Glutamatergic neuron (in vitro differentiated cells): ENCODE measurements around the gene OPRM1. TPM values are rescaled to one million over a fixed set of nuclear protein-coding genes. Genes with fewer than 3 reads are reported as not detected.

Experiments used
- DNase-seq: peaks from one replicate; pipeline ENCODE4 v3.0.0; 2022
- H3K27ac Mint-ChIP-seq: one replicate; pipeline ENCODE4 v1.8.0; 2020; ENCODE audit warnings: mild to moderate bottlenecking, mixed read lengths, inconsistent platforms; ENCODE audit not compliant: unreplicated experiment
- H3K27me3 Mint-ChIP-seq: one replicate; pipeline ENCODE4 v1.8.0; 2020; ENCODE audit warnings: mild to moderate bottlenecking, moderate library complexity, mixed read lengths, inconsistent platforms; ENCODE audit not compliant: unreplicated experiment
- H3K36me3 Mint-ChIP-seq: one replicate; pipeline ENCODE4 v1.8.0; 2020; ENCODE audit warnings: mild to moderate bottlenecking, mixed read lengths, inconsistent platforms; ENCODE audit not compliant: unreplicated experiment
- H3K4me1 Mint-ChIP-seq: one replicate; pipeline ENCODE4 v1.8.0; 2020; ENCODE audit warnings: mild to moderate bottlenecking, low read depth, mixed read lengths, inconsistent platforms; ENCODE audit not compliant: unreplicated experiment
- H3K4me3 Mint-ChIP-seq: one replicate; pipeline ENCODE4 v1.8.0; 2020; ENCODE audit warnings: mild to moderate bottlenecking, mixed read lengths, inconsistent platforms; ENCODE audit not compliant: unreplicated experiment
- H3K9me3 Mint-ChIP-seq: one replicate; pipeline ENCODE4 v1.8.0; 2020; ENCODE audit warnings: mild to moderate bottlenecking, moderate library complexity, mixed read lengths, inconsistent platforms; ENCODE audit not compliant: unreplicated experiment
- total RNA-seq: library from RNA; stranded (reverse); fragmentation: NEBNext Ultra II Directional; extraction: Animal tissue kit (Norgen Biotek cat#: 25700); gene quantifications from one replicate; pipeline ENCODE4 v1.2.1, GENCODE V29; 2021; ENCODE audit not compliant: unreplicated experiment
- TF ChIP-seq, protein P1 (sequence below): fragments of 200-600 bp; sonication (generic); IDR thresholded peaks from one replicate; pipeline ENCODE4 v1.5.0; 2021; ENCODE audit not compliant: partially characterized antibody, unreplicated experiment

The OPRM1 gene
- total RNA-seq, 1 donor from 2014 or later, result not detected

DNA sequence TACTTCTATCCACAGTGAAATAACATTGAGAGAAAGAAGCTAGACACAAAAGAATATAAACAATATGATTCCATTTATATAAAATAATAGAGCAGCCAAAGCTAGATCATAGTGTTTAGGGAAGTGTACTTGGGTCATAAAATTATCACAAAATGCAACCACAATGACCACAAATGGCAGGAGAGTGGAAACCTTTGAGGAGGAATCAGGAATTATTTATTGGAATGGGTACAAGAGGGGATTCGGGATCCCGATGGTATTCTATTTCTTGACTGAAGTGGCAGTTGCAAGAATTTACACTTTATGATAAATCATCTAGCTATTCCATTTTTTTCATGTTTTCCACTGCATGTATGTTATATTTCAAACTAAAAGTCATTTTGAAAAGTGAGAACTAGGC, 241.5 kb downstream of the OPRM1 start:
- Mint-ChIP-seq H3K4me1 (no peaks in the 10 kb centered on the region), H3K27me3 (no peaks in the 10 kb centered on the region), H3K27ac (no peak overlapping the region), H3K36me3 (no peaks in the 10 kb centered on the region), H3K9me3 (no peaks in the 10 kb centered on the region), H3K4me3 (no peak overlapping the region)
- TF ChIP-seq, protein P1, sequence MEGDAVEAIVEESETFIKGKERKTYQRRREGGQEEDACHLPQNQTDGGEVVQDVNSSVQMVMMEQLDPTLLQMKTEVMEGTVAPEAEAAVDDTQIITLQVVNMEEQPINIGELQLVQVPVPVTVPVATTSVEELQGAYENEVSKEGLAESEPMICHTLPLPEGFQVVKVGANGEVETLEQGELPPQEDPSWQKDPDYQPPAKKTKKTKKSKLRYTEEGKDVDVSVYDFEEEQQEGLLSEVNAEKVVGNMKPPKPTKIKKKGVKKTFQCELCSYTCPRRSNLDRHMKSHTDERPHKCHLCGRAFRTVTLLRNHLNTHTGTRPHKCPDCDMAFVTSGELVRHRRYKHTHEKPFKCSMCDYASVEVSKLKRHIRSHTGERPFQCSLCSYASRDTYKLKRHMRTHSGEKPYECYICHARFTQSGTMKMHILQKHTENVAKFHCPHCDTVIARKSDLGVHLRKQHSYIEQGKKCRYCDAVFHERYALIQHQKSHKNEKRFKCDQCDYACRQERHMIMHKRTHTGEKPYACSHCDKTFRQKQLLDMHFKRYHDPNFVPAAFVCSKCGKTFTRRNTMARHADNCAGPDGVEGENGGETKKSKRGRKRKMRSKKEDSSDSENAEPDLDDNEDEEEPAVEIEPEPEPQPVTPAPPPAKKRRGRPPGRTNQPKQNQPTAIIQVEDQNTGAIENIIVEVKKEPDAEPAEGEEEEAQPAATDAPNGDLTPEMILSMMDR, result no peak
- DNase-seq, result no peak

DNA sequence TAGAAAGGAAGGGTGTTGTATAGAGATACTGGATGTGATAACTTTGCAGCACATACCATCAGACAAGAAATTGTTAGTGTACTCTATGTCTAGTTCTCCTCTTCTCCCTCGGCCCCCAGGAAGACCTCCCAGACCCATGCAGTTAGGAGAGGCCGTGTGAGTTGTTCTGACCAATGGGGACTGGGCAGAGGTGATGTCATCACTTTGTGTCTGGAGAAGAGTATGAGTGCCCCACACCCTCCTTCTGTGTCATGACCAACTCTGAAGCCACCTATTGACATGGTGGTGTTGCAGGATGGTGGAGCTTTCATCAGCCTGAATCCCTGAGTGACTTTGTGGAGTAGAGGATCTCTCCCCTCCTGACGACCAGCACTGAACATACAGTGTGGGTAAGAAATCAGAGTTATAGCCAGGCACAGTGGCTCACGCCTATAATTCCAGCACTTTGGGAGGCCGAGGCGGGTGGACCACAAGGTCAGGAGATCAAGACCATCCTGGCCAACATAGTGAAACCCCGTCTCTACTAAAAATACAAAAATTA, 245.3 kb downstream of the OPRM1 start:
- TF ChIP-seq, protein P1, result no peak
- no peak overlapping the region for H3K4me3 Mint-ChIP-seq

DNA sequence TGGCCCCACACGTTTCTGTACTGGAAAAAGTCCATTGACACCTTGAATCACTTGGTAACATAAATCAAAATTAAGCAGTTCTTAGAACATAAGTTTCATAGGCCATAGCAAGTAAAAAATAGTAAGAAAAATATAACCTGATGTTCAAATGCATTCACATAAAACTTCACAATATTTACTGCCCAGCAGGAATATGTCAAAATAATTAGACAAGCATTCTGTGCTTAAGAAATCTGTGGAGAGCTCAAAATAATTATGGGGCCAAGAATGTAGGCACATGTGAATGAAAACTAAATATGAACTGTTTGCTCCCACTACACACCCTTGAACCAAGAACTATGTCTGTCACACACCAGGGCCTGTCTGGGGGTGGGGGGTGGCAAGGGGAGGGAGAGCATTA, 246.8 kb downstream of the OPRM1 start:
- H3K27me3 Mint-ChIP-seq, result no peaks in the 10 kb centered on the region
- no peaks in the 10 kb centered on the region for H3K9me3 Mint-ChIP-seq
- TF ChIP-seq, protein P1, result no peak
- DNase-seq, result no peak
- H3K36me3 Mint-ChIP-seq, result no peaks in the 10 kb centered on the region
- no peak overlapping the region for H3K27ac Mint-ChIP-seq
- H3K4me1 Mint-ChIP-seq, result no peaks in the 10 kb centered on the region
- H3K4me3 Mint-ChIP-seq, result no peak overlapping the region

More for the DNA sequence above, 245.3 kb downstream of the OPRM1 start:
- H3K27ac Mint-ChIP-seq, result no peak overlapping the region
- DNase-seq, result no peak
- no peaks in the 10 kb centered on the region for H3K36me3 Mint-ChIP-seq
- H3K4me1 Mint-ChIP-seq, result no peaks in the 10 kb centered on the region
- no peaks in the 10 kb centered on the region for H3K27me3 Mint-ChIP-seq
- H3K9me3 Mint-ChIP-seq, result no peaks in the 10 kb centered on the region

DNA sequence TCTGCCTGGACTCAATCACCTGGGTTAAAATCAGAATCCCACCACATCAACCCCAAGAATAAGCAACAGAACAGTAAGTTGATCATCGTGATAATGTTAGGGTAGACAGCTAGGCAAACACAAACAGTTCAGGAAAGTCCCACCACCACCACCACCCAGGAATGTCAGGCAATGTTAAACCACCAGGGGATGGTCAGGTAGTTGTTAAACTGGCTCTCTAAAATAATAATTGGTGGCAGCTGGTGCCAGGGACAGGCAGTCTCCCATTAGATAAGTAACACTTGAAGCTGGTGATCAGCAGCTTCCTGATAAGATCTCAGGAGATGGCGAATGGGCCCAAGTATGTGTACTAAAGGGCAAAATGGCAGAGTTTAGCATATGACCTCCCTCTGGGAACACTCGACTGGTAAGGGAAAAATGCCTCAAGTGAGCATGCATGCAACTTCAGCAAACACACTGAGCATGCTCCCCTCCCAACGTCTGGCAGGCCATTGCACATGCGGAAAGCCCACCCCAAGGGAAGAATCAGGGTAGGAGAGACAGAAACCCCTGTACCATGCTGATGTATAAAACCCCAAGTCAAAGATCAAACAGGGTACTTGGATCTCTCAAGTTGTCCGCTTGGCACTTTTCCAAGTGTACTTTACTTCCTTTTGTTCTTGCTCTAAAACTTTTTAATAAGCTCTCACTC, 250.9 kb downstream of the OPRM1 start:
- Mint-ChIP-seq H3K27ac (no peak overlapping the region), H3K4me3 (no peak overlapping the region), H3K27me3 (no peaks in the 10 kb centered on the region), H3K36me3 (no peaks in the 10 kb centered on the region), H3K4me1 (no peaks in the 10 kb centered on the region), H3K9me3 (no peaks in the 10 kb centered on the region)
- DNase-seq, result no peak
- TF ChIP-seq, protein P1, result no peak

DNA sequence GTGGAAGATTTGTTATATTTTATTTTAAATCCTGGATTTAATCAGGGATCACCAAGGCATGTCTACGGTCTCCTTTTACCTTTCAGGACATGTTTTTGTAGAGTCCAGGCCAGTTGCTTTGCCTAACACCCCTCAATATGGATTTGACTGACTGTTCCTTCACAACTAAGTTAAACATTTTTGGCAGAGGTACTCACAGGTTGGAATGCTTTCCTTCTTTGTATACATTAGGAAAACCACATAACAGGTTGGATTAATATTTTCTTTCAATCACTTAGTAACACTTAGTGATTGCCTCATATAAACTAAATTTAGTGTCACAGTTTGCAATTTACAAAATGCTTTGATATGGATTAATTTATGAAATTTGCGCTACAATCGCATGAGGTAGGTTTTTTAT, 253.0 kb downstream of the OPRM1 start:
- Mint-ChIP-seq H3K4me3 (no peak overlapping the region), H3K9me3 (no peaks in the 10 kb centered on the region), H3K27ac (no peak overlapping the region), H3K27me3 (no peaks in the 10 kb centered on the region), H3K4me1 (no peaks in the 10 kb centered on the region), H3K36me3 (no peaks in the 10 kb centered on the region)
- TF ChIP-seq, protein P1, result no peak
- no peak for DNase-seq
